A549 (cell line): ENCODE results near the gene SPRR1A.

Source experiments
- CBX2 ChIP-seq: fragments of 200-600 bp; sonication (generic); IDR thresholded peaks from 2 replicates; pipeline ENCODE4 v1.6.1; 2016; ENCODE audit warnings: low read depth, mild to moderate bottlenecking, borderline replicate concordance
- EHF ChIP-seq: fragments of 250-450 bp; sonication (Bioruptor Pico); IDR thresholded peaks from 2 replicates; pipeline ENCODE4 v1.5.0; 2020; ENCODE audit warnings: mild to moderate bottlenecking
- EP300 ChIP-seq, 2 experiments: fragments of >200 bp; sonication (Bioruptor Twin); formaldehyde crosslinking; IDR thresholded peaks; 2 replicates in 1 of 2; 3 replicates in 1 of 2; pipeline ENCODE4 v1.6.1; 2016 to 2017
- MYC ChIP-seq: IDR thresholded peaks from 2 replicates; pipeline ENCODE4 v1.6.1; 2012; ENCODE audit warnings: mild to moderate bottlenecking, inconsistent platforms, low read length, improper control_type of control experiment, borderline replicate concordance
- NPAS2 ChIP-seq: fragments of 250-450 bp; sonication (Bioruptor Pico); IDR thresholded peaks from 2 replicates; pipeline ENCODE4 v1.8.0; 2022; ENCODE audit warnings: mild to moderate bottlenecking, moderate library complexity, borderline replicate concordance
- PHF8 ChIP-seq: fragments of 200-600 bp; sonication (generic); IDR thresholded peaks from 2 replicates; pipeline ENCODE4 v1.6.1; 2016; ENCODE audit warnings: low read depth, mild to moderate bottlenecking, antibody characterized with exemption, moderate library complexity, borderline replicate concordance
- POLR2A ChIP-seq: IDR thresholded peaks from 2 replicates; pipeline ENCODE4 v1.6.1; 2012; ENCODE audit warnings: mild to moderate bottlenecking, low read length
- POLR2AphosphoS2 ChIP-seq: conservative IDR thresholded peaks from 2 replicates; pipeline ENCODE4 v1.6.1; 2012; ENCODE audit warnings: low read length, improper control_type of control experiment, inconsistent platforms
- RAD21 ChIP-seq, 2 experiments: fragments of >200 bp in 1 of 2; sonication (Bioruptor Twin) in 1 of 2; formaldehyde crosslinking in 1 of 2; IDR thresholded peaks in 1 of 2; conservative IDR thresholded peaks in 1 of 2; 2 replicates in 1 of 2; 3 replicates in 1 of 2; pipeline ENCODE4 v1.6.1; 2012 to 2018; ENCODE audit warnings: inconsistent platforms in 1 of 2
- SMC3 ChIP-seq: fragments of >200 bp; sonication (Bioruptor Twin); formaldehyde crosslinking; IDR thresholded peaks from 3 replicates; pipeline ENCODE4 v1.6.1; 2018; ENCODE audit warnings: inconsistent platforms
- TF ChIP-seq, protein P1 (sequence below): fragments of >200 bp; sonication (Bioruptor Twin); formaldehyde crosslinking; IDR thresholded peaks from 3 replicates; pipeline ENCODE4 v1.5.1; 2016
- TF ChIP-seq, protein P2 (sequence below): IDR thresholded peaks from 2 replicates; pipeline ENCODE4 v1.6.1; 2012

DNA sequence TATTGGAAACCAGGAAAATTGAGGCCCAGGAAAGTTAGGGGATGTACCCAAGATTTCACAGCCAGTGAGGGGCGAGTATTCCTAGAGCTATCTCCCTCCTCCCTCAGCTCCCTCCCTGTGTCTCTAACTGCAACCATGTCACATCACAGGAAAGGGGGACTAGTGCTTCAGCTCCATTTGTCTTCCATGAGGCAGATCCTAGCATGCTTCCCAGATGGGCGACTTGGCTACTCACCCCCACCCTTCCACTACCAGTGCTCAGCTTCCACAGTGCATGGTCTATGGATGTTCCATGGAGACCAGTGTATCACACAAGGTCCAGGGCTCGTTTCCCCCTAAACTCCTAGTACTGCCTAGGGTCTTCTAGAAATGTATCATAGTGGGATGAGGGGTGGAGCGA, 18.0 kb upstream of the SPRR1A start:
- TF ChIP-seq EP300 (IDR thresholded peaks at IDR 0.05), result no peak
- TF ChIP-seq, protein P1, sequence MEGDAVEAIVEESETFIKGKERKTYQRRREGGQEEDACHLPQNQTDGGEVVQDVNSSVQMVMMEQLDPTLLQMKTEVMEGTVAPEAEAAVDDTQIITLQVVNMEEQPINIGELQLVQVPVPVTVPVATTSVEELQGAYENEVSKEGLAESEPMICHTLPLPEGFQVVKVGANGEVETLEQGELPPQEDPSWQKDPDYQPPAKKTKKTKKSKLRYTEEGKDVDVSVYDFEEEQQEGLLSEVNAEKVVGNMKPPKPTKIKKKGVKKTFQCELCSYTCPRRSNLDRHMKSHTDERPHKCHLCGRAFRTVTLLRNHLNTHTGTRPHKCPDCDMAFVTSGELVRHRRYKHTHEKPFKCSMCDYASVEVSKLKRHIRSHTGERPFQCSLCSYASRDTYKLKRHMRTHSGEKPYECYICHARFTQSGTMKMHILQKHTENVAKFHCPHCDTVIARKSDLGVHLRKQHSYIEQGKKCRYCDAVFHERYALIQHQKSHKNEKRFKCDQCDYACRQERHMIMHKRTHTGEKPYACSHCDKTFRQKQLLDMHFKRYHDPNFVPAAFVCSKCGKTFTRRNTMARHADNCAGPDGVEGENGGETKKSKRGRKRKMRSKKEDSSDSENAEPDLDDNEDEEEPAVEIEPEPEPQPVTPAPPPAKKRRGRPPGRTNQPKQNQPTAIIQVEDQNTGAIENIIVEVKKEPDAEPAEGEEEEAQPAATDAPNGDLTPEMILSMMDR, result no peak
- no peak for TF ChIP-seq POLR2A
- TF ChIP-seq MYC, result no peak
- no peak for TF ChIP-seq PHF8
- TF ChIP-seq, protein P2, sequence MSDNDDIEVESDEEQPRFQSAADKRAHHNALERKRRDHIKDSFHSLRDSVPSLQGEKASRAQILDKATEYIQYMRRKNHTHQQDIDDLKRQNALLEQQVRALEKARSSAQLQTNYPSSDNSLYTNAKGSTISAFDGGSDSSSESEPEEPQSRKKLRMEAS, result no peak
- TF ChIP-seq EHF (CRISPR knock-in tag), result no peak
- TF ChIP-seq NPAS2, result no peak
- TF ChIP-seq SMC3, result no peak
- TF ChIP-seq RAD21 (conservative IDR thresholded peaks at IDR 0.05 in 1 of 2, IDR thresholded peaks at IDR 0.05 in 1 of 2), result no peak
- TF ChIP-seq CBX2, result no peak
- TF ChIP-seq POLR2AphosphoS2, result no peak
